Smooth muscle cell (in vitro differentiated cells): ENCODE results near the gene INS. TPM values are rescaled to one million over a fixed set of nuclear protein-coding genes. Genes with fewer than 3 reads are reported as not detected.

ENCODE experiments used
- DNase-seq: peaks from one replicate; lab custom pipeline; 2025; ENCODE audit not compliant: unreplicated experiment; lab: John Stamatoyannopoulos, UW
- H2AFZ ChIP-seq: fragments of 200-600 bp; sonication (generic); 2 replicates; pipeline ENCODE4 v1.6.0; 2016; ENCODE audit warnings: antibody characterized with exemption, low read depth, mild to moderate bottlenecking
- H3F3A ChIP-seq: fragments of 200-600 bp; sonication (generic); 2 replicates; pipeline ENCODE4 v1.6.0; 2017; ENCODE audit warnings: antibody characterized with exemption, low read depth
- H3K27ac ChIP-seq: fragments of 200-600 bp; sonication (generic); 2 replicates; pipeline ENCODE4 v1.5.1; 2016; ENCODE audit warnings: low read depth, mild to moderate bottlenecking
- H3K27me3 ChIP-seq: fragments of 200-600 bp; sonication (generic); 2 replicates; pipeline ENCODE4 v1.6.1; 2016; ENCODE audit warnings: low read depth, mild to moderate bottlenecking
- H3K36me3 ChIP-seq: fragments of 200-600 bp; sonication (generic); 2 replicates; pipeline ENCODE4 v1.5.1; 2016; ENCODE audit warnings: low read depth
- H3K4me1 ChIP-seq: fragments of 200-600 bp; sonication (generic); 2 replicates; pipeline ENCODE4 v1.5.1; 2016; ENCODE audit warnings: low read depth
- H3K4me2 ChIP-seq: fragments of 200-600 bp; sonication (generic); 2 replicates; pipeline ENCODE4 v1.6.0; 2016; ENCODE audit warnings: mild to moderate bottlenecking
- H3K4me3 ChIP-seq: fragments of 200-600 bp; sonication (generic); 2 replicates; pipeline ENCODE4 v1.5.1; 2016; ENCODE audit warnings: mild to moderate bottlenecking
- H3K79me2 ChIP-seq: fragments of 200-600 bp; sonication (generic); 2 replicates; pipeline ENCODE4 v1.6.0; 2016; ENCODE audit warnings: low read depth, mild to moderate bottlenecking
- H3K9ac ChIP-seq: fragments of 200-600 bp; sonication (generic); 2 replicates; pipeline ENCODE4 v1.6.0; 2016; ENCODE audit warnings: low read depth
- H3K9me3 ChIP-seq: fragments of 200-600 bp; sonication (generic); replicated peaks from 2 replicates; pipeline ENCODE4 v1.5.1; 2016; ENCODE audit warnings: low read depth
- H4K20me1 ChIP-seq: fragments of 200-600 bp; sonication (generic); 2 replicates; pipeline ENCODE4 v1.6.0; 2016; ENCODE audit warnings: low read depth
- CTCF ChIP-seq: fragments of 200-600 bp; sonication (generic); IDR thresholded peaks from 2 replicates; pipeline ENCODE4 v1.5.1; 2017; ENCODE audit warnings: borderline replicate concordance, mild to moderate bottlenecking, antibody characterized with exemption; ENCODE audit not compliant: insufficient read depth, poor library complexity, severe bottlenecking
- WGBS: methylation state at CpG from one replicate; pipeline ENCODE4 v1.1.7; 2016; ENCODE audit warnings: low lambda C conversion rate; 5-methylcytosine and 5-hydroxymethylcytosine counted together
- polyA plus RNA-seq: library from polyadenylated mRNA; unstranded; fragments of >200 nt; fragmentation: Nextera tagmentation; extraction: Ambion mirVana; gene quantifications from 2 replicates; pipeline ENCODE4 v1.2.1, GENCODE V29; 2016
- total RNA-seq: library from RNA; depleted of rRNA; stranded (reverse); fragments of >200 nt; gene quantifications from 2 replicates; pipeline ENCODE4 v1.2.3, GENCODE V29; 2014

Gene INS
- total and polyA plus RNA-seq, 2 experiments from 2014 or later = not detected

- WGBS = 92% methylated on average over 12 of the region's 12 CpGs
- H3K27me3 ChIP-seq = no peaks in the 10 kb centered on the region
- no peak overlapping the region for H3K9ac ChIP-seq
- DNase-seq = no peak
- H3K27ac ChIP-seq = no peak overlapping the region
- H3K4me2 ChIP-seq = no peak overlapping the region
- H3K4me3 ChIP-seq = no peak overlapping the region
- H3K79me2 ChIP-seq = no peaks in the 10 kb centered on the region
- peaks cover 6% of the 10 kb centered on the region for H3K4me1 ChIP-seq
- H3K36me3 ChIP-seq = no peaks in the 10 kb centered on the region
- H3K9me3 ChIP-seq = no peaks in the 10 kb centered on the region
- H4K20me1 ChIP-seq = no peaks in the 10 kb centered on the region
- no peak overlapping the region for H2AFZ ChIP-seq
- TF ChIP-seq CTCF = no peak
- H3F3A ChIP-seq = no peaks in the 10 kb centered on the region
Observed at GRCh38 chr11:2205981-2206690, 45.1 kb upstream of the INS start.

DNA sequence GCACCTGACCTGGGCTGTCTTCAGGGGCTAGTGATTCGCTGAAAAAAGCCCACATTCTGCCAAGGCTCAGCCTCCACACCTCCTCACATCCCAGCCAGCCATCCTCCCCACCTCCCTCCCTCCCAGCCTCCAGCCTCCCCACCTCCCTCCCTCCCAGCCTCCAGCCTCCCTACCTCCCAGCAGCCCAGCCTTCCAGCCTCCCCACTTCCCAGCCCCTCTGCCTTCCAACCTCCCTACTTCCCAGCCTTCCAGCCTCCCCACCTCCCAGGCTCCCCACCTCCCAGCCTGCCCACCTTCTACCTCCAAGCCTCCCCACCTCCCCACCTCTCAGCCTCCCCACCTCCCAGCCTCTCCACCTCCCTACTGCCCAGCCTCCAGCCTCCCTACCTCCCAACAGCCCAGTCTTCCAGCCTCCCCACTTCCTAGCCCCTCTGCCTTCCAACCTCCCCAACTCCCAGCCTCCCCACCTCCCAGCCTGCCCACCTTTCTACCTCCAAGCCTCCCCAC lies 44.3 kb upstream of the INS start:
- 80% methylated on average over 1 of the region's 1 CpG for WGBS
- H3K4me3 ChIP-seq = no peak overlapping the region
- no peak for DNase-seq

GRCh38 chr11:2204361-2205213 lies 43.6 kb upstream of the INS start:
- H3K9ac ChIP-seq = no peak overlapping the region
- H3K27ac ChIP-seq = no peak overlapping the region
- no peaks in the 10 kb centered on the region for H3K9me3 ChIP-seq
- H3K27me3 ChIP-seq = no peaks in the 10 kb centered on the region
- DNase-seq = no peak
- no peaks in the 10 kb centered on the region for H3K79me2 ChIP-seq
- no peaks in the 10 kb centered on the region for H3F3A ChIP-seq
- H3K4me2 ChIP-seq = no peak overlapping the region
- H2AFZ ChIP-seq = no peak overlapping the region
- WGBS = 84% methylated on average over 21 of the region's 21 CpGs
- no peak for TF ChIP-seq CTCF
- H3K4me1 ChIP-seq = no peaks in the 10 kb centered on the region
- H3K36me3 ChIP-seq = no peaks in the 10 kb centered on the region
- H4K20me1 ChIP-seq = no peaks in the 10 kb centered on the region
- H3K4me3 ChIP-seq = no peak overlapping the region

More for the DNA sequence above, 44.3 kb upstream of the INS start:
- TF ChIP-seq CTCF = no peak
- H3K27ac ChIP-seq = no peak overlapping the region
- no peaks in the 10 kb centered on the region for H4K20me1 ChIP-seq
- H3K9me3 ChIP-seq = no peaks in the 10 kb centered on the region
- H2AFZ ChIP-seq = no peak overlapping the region
- H3K4me2 ChIP-seq = no peak overlapping the region
- no peaks in the 10 kb centered on the region for H3F3A ChIP-seq
- H3K79me2 ChIP-seq = no peaks in the 10 kb centered on the region
- H3K4me1 ChIP-seq = peaks cover under 1% of the 10 kb centered on the region
- no peak overlapping the region for H3K9ac ChIP-seq
- no peaks in the 10 kb centered on the region for H3K36me3 ChIP-seq
- no peaks in the 10 kb centered on the region for H3K27me3 ChIP-seq
